Measurements from ENCODE around the gene RAC3.

RAC3 gene

DNA sequence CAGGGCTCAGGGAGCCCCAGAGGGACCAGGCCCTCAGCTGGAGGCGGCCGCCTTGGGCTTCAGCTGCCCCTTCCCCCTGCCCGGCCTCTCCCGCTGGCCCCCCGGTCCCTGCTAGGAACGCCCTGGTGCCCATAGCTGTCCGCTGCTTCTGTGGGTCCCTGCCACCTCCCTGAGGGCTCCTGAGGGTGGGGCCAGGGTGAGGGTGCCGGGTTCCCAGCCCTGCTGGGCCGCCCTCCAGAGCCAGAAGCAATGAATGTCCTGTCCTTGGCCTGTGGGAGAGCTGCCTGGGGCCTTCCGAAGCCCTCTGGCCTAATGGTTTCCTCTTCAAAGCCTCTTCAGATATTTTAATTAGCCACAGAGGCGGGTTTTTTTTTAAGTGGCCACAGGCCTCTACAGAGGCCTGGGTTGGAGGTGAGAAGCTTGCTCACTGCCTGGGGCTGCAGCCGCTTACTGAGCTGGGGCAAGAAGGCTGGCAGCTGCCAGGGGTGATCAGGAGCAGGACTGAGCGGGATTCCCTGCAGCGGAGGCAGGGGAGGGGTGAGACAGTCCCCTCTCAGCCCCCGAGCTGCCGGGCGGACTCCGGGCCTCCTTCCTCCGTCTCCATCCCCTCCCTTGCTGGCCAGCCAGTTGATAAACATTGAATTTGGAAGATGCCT, 18.7 kb upstream of the RAC3 start:
- DNase-seq (ENCODE audit: low read depth) = peak; percentile 46

DNA sequence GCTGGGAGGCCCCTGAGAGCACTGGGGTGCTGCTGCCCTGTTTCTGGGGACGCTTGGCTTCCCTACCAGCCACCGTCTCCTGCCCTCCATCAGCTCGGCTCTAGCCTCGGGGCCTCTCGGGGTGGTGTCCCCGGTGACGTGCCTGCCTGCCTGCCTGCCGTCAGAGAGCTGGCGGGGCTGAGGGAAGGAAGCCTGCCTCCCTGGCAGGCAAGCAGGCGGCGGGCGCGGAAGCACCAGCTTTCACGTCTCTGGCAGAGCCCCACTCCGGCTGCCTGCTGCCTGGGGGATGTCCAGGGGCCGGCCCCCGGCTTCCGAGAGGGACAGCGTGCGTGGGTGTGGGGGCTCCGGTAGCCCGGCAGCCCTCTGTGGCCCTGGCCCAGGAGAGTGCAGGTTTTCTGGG, 18.1 kb upstream of the RAC3 start:
- DNase-seq (ENCODE audit: low read depth) = peak; percentile 51

DNA sequence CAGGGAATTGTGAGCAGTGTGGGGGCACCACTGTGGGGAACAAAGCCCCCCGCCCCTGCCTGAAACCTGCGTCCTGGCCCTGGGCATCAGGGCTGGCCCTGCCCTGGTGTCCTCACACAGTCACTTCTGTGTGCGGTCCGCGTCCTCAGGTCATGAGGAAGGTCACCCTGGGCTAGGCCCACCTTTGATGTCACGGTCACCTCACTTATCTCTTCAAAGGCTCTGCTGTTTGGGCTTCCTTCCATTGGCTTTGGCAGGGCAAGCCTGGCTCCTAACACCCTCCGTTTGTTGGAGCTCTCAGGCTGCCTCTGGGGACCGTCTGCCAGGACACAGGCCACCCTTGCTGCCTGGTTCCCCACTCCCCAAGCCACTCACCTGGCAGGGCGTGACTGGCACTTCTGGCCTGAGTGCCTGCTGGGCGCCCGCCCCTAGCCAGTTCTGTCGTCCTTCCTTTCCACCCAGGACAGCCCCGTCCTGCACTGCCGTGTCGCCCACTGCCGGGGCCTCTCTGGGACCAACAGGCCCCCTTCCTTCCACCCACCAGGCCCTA, 17.6 kb upstream of the RAC3 start:
- no peak for DNase-seq (ENCODE audit: low read depth)

DNA sequence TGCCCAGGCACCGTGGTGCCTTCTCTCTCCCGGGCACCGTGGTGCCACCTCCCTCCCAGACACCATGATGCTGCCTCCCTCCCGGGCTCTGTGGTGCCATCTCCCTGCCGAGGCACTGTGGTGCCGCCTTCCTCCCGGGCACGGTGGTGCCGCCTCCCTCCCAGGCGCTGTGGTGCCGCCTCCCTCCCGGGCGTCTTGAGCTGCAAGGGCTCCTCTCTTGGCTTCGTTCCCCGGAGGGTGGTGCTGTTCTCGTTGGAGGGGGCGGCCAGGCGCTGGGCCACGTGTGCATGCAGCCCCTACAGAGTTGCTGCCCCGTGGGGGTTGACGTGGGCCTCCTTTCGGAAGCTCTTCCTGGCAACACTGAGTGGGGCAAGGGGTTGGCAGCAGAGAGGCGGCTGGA, 17.0 kb upstream of the RAC3 start:
- DNase-seq (ENCODE audit: low read depth) = no peak

DNA sequence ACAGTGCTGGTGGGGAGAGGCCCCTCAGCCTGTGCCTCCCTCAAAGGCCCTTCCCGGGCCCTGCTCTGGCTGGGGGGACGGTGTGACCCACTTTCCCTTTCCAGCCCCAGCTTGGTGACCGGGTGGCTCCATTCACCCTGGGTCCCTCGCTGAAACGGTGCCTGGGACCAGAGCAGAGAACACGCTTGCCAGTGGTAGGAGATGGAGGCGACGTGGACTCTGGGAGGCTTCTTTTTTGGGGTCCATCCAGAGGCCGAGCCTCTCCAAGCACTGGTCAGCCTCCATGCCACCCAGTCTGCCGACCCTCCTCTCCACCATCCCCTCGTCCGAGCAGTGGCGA, 16.5 kb upstream of the RAC3 start:
- no peak for DNase-seq (ENCODE audit: low read depth)

DNA sequence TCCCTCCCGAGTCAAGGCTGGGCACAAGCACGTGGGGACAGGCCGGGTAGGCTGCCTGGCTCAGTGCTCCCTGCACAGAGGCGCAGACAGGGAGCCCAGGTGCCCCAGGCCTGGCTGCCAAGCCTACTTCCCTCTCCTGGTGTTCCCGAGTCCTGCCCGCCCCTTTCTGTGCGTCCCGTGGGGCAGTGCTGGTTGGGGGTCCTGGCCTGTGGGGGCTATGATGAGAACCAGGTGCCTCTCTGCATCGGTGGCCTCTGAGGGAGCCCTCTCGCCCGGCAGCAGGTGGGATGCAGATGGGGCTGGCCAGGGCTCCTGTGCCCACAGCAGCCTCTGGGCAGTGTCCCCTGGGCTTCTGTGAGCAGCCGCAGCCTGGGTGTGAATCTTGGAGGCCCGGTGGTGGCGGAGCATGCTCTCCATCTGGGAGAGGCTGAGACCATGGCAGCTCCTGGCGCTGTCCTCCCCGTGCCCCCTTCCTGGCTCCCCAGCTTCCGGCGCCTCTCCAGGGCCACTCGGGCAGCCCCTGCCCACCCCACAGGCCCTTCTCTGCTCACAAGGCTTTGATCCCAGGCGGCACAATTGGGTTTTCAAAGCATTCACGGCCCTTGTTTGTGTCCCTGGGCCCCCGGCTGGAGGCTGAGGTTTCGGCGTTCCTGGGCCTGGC, 16.0 kb upstream of the RAC3 start:
- DNase-seq (ENCODE audit: low read depth) = no peak

DNA sequence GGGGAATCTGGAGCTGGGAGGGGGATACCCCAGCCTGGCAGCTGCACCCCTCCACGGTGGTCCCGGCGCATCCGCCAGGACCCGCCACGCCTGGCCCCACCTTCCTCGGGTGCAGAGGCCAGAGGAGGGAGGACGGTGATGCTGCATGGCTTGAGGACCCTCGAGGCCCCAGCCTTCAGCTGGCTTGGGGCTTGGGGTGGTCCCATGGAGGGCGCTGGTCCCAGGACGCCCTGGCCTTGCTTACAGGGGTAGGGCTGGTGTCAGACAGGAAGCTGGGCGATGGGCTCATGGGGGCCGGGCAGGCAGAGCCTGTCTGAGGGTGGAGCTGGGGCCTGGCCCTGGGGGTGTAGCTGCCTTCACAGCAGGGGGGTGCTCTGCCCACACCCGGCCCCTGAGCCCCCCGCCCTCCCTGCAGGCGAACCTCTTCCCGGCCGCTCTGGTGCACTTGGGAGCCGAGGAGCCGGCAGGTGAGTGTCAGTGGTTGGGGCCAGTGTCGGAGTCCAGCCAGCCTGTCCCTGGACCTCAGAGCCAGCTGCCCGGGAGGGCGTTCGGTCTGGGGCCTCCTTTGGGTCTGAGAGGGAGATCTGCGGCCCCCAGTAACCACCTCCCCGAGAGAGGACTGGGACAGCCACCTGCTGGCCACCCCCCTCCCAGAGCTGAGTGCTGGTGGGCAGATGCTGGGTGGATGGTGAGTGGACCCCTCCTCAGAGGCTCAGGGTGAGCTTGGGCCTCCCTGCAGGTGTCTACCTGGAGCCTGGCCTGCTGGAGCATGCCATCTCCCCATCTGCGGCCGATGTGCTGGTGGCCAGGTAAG, 15.2 kb upstream of the RAC3 start:
- no peak for DNase-seq (ENCODE audit: low read depth)

DNA sequence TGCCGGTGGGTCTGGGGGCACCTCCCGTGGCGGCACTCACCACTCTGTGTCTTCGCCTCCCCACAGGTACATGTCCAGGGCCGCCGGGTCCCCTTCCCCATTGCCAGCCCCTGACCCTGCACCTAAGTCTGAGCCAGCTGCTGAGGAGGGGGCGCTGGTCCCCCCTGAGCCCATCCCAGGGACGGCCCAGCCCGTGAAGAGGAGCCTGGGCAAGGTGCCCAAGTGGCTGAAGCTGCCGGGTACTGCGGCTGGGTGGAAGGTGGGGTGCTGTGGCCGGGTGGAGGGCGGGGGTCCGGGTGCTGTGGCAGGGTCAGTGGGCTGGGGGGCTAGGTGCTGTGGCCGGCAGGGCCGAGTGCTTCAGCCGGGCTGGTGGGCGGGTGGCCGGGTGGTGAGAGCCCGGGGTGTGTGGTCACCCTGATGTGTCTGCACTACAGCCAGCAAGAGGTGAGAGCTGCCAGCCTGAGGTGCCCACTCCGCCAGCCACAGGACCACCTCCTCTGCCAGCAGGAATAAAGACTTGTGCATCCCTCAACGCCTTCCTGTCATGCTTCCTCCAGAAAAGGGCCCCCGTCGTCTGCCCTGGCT, 14.5 kb upstream of the RAC3 start:
- DNase-seq (ENCODE audit: low read depth) = no peak

DNA sequence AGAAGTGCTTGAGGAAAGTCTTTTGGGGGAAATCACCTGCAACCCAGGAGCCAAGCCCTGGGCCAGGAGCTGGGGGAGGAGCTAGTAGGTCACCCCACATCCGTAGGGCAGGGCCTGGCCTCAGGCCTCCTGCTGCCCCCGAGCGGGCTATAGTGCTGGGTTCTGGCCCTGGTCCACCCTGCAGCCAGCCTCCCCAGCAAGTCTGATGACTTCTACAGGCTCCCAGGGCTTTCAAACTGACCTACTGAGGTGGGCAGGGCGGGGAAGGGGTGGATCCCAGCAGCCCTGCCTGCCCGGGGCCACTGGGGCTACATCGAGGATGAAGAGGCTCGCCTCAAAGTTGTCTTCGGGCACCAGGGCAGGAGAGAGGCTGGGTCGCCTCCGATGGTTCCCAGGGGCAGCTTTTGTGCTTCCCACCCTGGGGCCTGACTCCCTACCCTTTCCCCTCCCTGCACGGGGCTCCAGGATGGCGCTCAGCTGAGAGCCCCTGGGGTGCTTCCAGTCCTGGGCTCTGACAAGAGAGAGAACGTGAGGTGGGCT, 13.8 kb upstream of the RAC3 start:
- DNase-seq (ENCODE audit: low read depth) = no peak

DNA sequence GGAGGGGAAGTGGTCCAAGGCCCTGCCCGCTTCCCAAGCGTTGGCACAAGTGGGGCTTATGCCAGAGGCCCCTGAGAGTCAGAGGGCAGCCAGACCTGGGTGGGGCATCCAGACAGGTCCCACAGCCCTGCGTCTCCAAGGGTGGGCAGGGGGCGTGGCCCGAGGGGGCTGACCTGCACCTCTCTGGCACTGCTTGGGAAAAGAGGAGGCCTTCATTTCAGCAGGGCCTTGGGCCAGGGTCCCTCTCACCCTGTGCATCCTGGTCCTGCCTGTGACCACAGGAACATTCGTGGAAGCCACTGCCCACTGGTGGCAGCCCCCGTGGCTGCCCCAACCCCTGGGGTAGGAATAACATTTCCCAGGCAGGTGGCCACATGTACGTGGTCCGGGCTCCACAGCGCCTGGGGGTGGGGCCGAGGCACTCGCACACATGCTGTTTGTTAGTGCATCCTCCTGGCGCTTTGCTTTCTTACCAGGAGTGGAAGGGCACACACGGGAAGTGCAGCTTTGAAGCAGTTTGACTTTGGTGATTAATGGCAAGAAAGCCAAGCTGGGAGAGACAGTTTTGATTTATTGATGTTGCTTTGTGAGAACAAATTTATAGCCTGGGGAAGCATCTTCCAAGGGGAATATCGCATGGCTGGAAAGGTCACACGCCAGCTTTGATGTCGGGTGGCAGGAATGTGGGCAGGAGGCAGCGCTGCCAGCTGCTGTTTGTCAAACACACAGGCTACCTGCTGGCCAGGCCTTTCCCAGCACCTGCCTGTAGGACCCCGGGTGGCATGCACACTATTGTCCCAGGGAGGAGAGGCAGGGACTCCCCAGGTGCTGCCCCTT, 13.1 kb upstream of the RAC3 start:
- no peak for DNase-seq (ENCODE audit: low read depth)

DNA sequence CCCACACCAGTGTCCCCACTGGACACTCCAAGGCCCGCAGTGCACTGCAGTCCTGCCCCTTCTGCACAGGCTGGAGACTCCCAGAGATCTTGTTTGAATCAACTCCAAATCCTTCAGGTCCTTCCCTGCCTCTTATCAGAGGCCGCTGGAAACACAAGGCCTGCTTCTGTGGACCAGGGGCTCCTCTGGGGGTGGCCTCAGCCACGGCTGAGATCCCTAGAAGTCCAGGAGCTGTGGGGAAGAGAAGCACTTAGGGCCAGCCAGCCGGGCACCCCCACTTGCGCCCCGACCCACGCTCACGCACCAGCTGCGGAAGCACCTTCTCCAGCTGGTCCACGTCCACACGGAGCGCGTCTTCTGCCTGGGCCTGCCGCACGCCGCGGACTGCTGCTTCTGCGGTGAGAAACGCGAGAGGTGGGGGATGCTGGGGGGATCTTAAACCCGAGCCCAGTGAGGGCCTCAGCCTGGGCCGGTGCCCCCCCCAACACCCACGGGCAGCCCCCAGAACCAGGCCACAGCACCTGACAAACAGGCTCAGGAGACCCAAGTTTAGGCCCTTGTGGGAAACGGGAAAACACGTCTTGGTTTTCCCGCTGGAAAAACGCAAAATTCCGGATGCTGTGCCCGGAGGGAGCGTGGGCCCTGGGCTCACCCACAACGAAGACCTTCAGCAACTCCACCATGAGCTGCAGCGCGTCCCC, 12.3 kb upstream of the RAC3 start:
- DNase-seq (ENCODE audit: low read depth) = no peak

DNA sequence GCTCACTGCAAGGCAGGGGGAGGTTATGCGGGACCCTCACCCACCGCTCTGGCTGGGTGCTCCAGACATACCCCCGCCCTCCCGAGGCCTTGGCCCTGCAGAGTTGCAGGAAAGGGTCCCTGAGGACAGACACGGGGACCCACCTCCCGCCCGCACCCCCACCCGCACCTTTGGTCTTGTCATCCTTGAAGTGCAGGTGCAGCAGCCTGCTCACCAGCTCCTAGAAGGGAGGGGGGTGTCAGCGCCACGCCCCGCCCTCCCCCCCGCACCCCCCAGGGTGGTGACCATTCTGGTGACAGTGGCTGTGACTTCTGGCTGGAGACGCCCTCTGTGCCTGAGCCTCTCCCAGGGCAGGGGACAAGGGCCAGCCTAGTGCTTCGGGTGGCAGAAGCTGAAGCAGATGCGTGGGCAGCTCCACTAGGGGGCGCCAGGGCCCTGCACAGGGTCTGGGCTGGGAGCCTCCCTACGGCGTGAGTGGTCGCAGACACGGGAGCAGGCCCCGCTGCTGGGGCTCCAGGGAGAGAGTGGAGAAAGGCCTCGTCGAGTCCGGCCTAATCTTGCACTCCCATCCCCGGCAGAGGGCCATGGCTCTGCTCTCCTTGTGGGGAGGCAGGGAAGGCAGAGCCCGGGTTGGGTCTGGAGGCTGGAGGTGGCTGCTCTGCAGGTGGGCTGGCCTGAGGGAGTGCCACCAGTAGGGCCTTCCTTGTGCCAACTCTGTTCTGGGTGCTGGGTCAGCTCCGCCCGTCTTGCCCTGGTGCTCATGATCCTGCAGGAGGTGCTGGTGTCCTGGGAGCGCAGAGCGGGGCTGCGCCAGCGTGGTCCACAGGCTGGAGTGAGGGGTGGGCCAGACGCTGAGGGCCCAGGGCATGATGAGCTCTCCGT, 11.5 kb upstream of the RAC3 start:
- DNase-seq (ENCODE audit: low read depth) = no peak

DNA sequence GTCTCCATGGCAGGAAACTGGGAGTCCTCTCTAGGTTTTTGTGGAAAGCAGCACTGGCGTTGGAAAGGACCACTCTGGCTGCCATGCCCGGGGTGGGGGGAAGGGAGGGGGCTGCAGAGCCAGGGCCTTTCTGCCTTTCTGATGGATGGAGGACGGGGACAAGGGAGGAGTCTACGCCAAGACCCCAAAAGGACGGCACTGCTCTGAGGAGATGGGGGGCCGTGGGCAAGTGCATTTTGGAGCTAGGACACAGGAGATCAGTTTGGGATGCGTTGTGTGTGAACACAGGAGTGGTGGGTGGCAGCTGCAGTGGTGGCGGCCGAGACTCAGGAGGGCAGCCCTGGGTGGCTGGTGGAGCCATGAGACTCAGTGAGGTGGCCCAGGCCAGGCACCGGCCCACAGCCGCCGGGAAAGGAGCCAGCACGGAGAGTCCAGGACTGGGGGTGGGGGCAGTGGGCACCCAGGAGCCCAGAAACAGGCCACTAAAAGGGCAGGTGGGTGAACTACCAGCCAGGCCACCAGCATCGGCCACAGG, 10.8 kb upstream of the RAC3 start:
- no peak for DNase-seq (ENCODE audit: low read depth)

DNA sequence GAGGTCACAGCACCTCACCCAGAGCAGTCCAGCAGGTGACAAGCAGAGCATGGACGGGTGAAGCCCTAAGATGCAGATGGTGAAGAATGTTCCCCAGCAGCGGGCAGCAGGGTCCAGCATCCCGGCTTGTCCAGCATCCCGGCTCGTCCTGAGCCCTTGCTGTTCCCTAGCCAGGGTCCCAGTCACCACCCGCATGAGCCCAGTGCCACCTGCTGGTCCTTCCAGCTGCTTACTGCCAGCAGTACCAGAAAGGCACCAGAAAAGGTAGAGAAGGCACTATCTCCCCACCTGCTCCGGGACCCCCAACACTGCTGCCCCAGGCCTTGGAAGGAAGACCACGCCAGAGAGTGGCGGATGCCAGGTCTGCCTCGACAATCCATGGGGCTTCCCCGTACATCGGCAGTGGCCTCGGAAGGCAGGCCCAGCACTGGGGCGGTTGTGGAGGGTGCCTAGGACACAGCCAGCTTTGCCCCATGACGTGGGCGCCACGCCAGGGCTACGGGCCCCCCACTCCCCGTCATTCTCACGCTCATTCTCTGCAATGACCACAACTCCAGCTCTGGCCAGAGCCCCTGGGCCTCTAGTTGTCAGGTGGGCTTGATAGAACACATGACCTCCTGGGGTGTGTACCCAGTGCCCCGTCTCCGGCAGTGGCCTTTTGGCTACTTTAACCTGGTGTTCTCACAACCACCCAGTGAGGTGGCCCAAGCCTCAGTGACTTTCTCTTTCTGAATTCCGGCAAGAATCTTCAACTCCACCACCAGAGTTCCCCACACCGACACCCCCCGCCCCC, 10.2 kb upstream of the RAC3 start:
- DNase-seq (ENCODE audit: low read depth) = peak; percentile 72

DNA sequence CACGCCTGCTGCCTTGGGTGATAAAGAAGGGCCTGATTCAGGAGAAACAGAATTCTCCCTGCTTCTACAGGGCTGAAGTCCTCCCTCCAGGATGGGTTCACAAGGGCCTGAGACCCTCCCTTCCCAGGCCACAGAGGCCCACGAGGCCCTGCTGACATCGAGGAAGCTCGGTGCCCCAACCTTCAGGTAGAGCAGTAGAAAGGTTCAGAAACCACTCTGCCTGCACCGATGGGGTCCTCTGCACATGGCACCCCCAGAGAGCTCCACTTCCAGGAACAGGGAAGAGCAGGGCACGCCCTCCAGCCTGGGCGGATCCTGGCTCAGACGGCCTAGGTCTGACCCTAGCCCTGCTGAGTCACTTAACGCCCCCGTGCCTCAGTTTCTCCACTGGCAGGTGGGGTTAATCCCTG, 9.6 kb upstream of the RAC3 start:
- DNase-seq (ENCODE audit: low read depth) = no peak

DNA sequence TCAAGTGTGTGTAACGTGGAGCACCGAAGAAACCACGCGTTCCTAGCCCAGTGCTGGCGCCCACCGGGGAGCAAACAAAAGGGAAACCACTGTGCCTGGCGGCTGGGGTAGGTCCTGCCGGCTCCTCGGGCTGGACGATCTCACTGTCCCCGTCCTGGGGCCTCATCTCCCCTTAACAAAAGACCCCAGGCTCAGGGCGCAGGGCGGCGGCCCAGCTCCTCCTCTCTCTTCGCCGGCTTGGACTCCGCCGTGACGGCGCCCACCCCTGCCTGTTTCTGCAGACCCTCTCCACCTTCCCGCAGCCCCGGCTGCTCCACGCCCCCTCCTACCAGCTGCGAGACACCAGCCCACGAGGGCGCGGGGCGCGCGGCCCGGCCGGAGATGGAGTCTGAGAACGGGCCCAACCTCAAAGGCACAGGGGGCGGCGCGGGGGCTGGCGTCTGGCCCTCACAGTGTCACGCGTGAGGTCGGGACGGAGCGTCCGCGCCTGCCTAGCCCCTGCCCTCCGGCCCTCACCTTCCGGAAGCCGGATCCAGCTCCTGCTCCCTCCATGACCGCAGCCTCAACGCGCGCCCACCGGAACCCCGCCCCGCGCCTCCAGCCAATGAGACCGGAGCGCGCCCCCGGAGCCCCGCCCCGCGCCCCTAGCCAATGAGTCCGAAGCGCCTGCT, 9.0 kb upstream of the RAC3 start, which contains the start of gene CENPX:
Gene CENPX (minus strand): TSS at position 569 of the 671 bp plus-strand sequence. CDS start 17 bp downstream, at position 552.
- no peak for DNase-seq (ENCODE audit: low read depth)

DNA sequence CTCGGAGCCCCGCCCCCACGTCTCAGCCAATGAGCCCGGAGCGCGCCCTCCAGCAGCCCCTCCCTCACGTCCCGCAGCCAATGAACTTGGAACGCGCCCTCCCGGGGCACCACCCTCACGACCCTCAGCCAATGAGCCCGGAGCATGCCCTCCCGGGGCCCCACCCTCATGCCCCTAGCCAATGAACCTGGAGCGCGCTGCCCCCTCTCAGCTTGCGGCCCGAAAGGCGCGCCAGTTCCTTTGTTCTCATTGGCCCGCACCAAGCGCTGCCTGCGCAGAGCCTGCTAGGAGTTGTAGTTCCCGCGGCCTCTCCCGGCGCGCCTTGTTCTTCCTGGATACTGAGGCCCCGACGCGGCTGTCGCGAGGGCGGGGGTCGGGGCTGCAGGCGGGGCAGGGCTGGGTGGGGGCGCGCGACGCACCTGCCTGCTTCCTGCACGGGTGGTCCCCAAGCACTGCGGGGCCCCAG, 8.5 kb upstream of the RAC3 start, which contains the start of gene LRRC45:
Gene LRRC45 (plus strand): TSS at position 325 of the 466 bp plus-strand sequence. CDS start 339 bp downstream, outside the sequence.
- peak; percentile 100 for DNase-seq (ENCODE audit: low read depth)
